ENCODE results near the gene ALKBH3.

DNA sequence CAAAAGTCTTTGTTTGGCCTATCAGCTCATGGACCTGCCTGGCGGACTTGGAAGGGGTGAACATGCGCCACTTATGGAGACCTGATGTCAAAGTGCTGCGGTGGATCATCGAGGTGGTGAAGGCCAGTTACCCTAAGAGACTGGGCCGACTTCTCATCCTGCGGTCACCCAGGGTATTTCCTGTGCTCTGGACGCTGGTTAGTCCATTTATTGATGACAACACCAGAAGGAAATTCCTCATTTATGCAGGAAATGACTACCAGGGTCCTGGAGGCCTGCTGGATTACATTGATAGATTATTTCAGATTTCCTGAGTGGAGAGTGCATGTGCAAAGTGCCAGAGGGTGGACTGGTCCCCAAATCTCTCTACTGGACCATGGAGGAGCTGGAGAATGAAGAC lies 17.9 kb downstream of the ALKBH3 start:
- no peak for TF ChIP-seq SUZ12 (IDR thresholded peaks at IDR 0.05; ENCODE audit: extremely low read depth, insufficient read depth, insufficient read length)
- TF ChIP-seq ZNF274 (IDR thresholded peaks at IDR 0.05; ENCODE audit: low read depth, low read length) = no peak
- TF ChIP-seq YY1 (IDR thresholded peaks at IDR 0.05; ENCODE audit: insufficient read depth, insufficient read length) = no peak

All from NT2/D1 (cell line).